ENCODE results near the gene NEDD9. TPM values are rescaled to one million over a fixed set of nuclear protein-coding genes. Genes with fewer than 3 reads are reported as not detected.

NEDD9 gene
- total and polyA plus RNA-seq, 2 of the 13 experiments (the other 11 are each of a cell fraction or from before 2014, with no cell fraction given) = 27.1 to 389 TPM

DNA sequence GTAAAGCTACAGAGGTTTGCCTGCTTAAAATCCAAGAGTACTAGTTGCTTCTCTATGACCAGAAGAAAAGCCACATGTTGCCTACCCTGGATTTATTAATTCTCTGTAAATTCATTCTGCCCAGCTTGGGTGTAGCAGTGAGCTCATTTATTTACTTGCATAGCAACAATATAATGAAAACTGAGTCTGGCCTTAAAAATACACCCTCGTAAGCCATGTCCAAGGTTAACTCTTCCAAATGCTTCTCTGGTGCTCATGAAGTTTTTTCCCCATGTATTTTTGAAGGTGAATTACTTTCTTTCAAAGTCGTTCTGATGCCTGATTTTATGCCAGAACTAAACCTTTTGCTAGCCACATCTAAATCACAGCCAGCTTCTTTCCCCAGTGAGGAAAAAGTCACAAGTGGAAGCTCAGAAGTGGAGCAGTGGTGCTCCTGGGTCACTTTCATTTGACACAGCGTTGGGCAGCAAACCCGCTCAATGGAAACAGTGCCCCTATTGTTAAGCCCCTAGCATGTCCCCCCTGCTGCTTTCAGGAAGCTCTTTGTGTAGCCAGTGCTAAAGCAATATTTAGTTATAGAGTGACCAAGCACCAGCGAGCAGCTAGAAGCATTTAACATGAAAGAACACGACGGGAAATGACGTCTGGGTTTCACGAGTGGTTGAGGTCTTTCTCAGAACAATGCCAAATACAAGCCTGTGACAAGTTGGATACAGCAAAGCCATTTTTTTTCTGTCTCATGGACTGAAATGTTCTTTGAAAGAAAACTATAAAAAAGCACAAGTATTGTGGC lies 29.8 kb downstream of the NEDD9 start (continued):
- TF ChIP-seq NFIB (CRISPR knock-in tag; IDR thresholded peaks at IDR 0.05; ENCODE audit: borderline replicate concordance) (no peak), ATF7-NPFF (CRISPR knock-in tag; IDR thresholded peaks at IDR 0.05; ENCODE audit: low read depth) (no peak; the same call in 1 of the 2 replicates), ZNF484 (CRISPR knock-in tag; IDR thresholded peaks at IDR 0.05; ENCODE audit: borderline replicate concordance, low read depth) (no peak), REL (CRISPR knock-in tag; conservative IDR thresholded peaks at IDR 0.05) (no peak), ZNF260 (CRISPR knock-in tag; IDR thresholded peaks at IDR 0.05; ENCODE audit: borderline replicate concordance, low read depth) (no peak), ZNF83 (CRISPR knock-in tag; IDR thresholded peaks at IDR 0.05; ENCODE audit: borderline replicate concordance) (no peak), HNRNPK (IDR thresholded peaks at IDR 0.05; ENCODE audit: low read depth, low read length, poor library complexity, severe bottlenecking) (no peak), ZKSCAN8 (CRISPR knock-in tag; IDR thresholded peaks at IDR 0.05; ENCODE audit: borderline replicate concordance) (peak; percentile 85; the same call in 1 of the 2 replicates), ZNF747 (CRISPR knock-in tag; IDR thresholded peaks at IDR 0.05; ENCODE audit: borderline replicate concordance) (0 out of 2 replicates have a peak, but pooled peaks have one; percentile 41), NR3C1 (CRISPR knock-in tag; IDR thresholded peaks at IDR 0.05) (no peak), IRF2 (CRISPR knock-in tag; IDR thresholded peaks at IDR 0.05) (peak; percentile 87), CCDC6 (CRISPR knock-in tag; IDR thresholded peaks at IDR 0.05) (peak; percentile 83), ZNF124 (CRISPR knock-in tag; IDR thresholded peaks at IDR 0.05) (0 out of 2 replicates have a peak, but pooled peaks have one; percentile 25), RBFOX2 (IDR thresholded peaks at IDR 0.05; ENCODE audit: low read depth, low read length) (no peak; the same call in 1 of the 2 replicates), MYC (CRISPR knock-in tag; IDR thresholded peaks at IDR 0.05; ENCODE audit: borderline replicate concordance) (no peak), KDM5B (CRISPR knock-in tag; IDR thresholded peaks at IDR 0.05; ENCODE audit: borderline replicate concordance) (no peak)
- TF ChIP-seq, protein P1, sequence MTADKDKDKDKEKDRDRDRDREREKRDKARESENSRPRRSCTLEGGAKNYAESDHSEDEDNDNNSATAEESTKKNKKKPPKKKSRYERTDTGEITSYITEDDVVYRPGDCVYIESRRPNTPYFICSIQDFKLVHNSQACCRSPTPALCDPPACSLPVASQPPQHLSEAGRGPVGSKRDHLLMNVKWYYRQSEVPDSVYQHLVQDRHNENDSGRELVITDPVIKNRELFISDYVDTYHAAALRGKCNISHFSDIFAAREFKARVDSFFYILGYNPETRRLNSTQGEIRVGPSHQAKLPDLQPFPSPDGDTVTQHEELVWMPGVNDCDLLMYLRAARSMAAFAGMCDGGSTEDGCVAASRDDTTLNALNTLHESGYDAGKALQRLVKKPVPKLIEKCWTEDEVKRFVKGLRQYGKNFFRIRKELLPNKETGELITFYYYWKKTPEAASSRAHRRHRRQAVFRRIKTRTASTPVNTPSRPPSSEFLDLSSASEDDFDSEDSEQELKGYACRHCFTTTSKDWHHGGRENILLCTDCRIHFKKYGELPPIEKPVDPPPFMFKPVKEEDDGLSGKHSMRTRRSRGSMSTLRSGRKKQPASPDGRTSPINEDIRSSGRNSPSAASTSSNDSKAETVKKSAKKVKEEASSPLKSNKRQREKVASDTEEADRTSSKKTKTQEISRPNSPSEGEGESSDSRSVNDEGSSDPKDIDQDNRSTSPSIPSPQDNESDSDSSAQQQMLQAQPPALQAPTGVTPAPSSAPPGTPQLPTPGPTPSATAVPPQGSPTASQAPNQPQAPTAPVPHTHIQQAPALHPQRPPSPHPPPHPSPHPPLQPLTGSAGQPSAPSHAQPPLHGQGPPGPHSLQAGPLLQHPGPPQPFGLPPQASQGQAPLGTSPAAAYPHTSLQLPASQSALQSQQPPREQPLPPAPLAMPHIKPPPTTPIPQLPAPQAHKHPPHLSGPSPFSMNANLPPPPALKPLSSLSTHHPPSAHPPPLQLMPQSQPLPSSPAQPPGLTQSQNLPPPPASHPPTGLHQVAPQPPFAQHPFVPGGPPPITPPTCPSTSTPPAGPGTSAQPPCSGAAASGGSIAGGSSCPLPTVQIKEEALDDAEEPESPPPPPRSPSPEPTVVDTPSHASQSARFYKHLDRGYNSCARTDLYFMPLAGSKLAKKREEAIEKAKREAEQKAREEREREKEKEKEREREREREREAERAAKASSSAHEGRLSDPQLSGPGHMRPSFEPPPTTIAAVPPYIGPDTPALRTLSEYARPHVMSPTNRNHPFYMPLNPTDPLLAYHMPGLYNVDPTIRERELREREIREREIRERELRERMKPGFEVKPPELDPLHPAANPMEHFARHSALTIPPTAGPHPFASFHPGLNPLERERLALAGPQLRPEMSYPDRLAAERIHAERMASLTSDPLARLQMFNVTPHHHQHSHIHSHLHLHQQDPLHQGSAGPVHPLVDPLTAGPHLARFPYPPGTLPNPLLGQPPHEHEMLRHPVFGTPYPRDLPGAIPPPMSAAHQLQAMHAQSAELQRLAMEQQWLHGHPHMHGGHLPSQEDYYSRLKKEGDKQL (CRISPR knock-in tag; IDR thresholded peaks at IDR 0.05; ENCODE audit: low read depth) = peak; percentile 33; the same call in 1 of the 2 replicates
- TF ChIP-seq, protein P2, sequence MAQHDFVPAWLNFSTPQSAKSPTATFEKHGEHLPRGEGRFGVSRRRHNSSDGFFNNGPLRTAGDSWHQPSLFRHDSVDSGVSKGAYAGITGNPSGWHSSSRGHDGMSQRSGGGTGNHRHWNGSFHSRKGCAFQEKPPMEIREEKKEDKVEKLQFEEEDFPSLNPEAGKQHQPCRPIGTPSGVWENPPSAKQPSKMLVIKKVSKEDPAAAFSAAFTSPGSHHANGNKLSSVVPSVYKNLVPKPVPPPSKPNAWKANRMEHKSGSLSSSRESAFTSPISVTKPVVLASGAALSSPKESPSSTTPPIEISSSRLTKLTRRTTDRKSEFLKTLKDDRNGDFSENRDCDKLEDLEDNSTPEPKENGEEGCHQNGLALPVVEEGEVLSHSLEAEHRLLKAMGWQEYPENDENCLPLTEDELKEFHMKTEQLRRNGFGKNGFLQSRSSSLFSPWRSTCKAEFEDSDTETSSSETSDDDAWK (CRISPR knock-in tag; IDR thresholded peaks at IDR 0.05) = no peak
- TF ChIP-seq, protein P3, sequence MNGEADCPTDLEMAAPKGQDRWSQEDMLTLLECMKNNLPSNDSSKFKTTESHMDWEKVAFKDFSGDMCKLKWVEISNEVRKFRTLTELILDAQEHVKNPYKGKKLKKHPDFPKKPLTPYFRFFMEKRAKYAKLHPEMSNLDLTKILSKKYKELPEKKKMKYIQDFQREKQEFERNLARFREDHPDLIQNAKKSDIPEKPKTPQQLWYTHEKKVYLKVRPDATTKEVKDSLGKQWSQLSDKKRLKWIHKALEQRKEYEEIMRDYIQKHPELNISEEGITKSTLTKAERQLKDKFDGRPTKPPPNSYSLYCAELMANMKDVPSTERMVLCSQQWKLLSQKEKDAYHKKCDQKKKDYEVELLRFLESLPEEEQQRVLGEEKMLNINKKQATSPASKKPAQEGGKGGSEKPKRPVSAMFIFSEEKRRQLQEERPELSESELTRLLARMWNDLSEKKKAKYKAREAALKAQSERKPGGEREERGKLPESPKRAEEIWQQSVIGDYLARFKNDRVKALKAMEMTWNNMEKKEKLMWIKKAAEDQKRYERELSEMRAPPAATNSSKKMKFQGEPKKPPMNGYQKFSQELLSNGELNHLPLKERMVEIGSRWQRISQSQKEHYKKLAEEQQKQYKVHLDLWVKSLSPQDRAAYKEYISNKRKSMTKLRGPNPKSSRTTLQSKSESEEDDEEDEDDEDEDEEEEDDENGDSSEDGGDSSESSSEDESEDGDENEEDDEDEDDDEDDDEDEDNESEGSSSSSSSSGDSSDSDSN (CRISPR knock-in tag; IDR thresholded peaks at IDR 0.05) = 0 out of 2 replicates have a peak, but pooled peaks have one; percentile 33

Data from HepG2 (cell line).